MCF 10A (cell line): ENCODE data around the gene TACR1. TPM values are rescaled to one million over a fixed set of nuclear protein-coding genes. Genes with fewer than 3 reads are reported as not detected.

Experiments
- BruUV-seq: library from RNA; stranded (reverse); fragments of 400-500 nt; replicated peaks from 2 replicates; lab custom pipeline; 2021; lab: Mats Ljungman, UMichigan
- CTCF ChIA-PET: fragments of 300-600 bp; sonication (Branson Sonifier 250); formaldehyde crosslinking; extraction: SDS; loops from one replicate; lab custom pipeline; 2021; ENCODE audit warnings: antibody characterized with exemption, inconsistent platforms; lab: Yijun Ruan, JAX
- POLR2A ChIA-PET: fragments of 300-600, 350-650 bp; sonication (Branson Sonifier 250); formaldehyde crosslinking; extraction: SDS; loops from one replicate; lab custom pipeline; 2020; ENCODE audit warnings: antibody characterized with exemption, inconsistent platforms; lab: Yijun Ruan, JAX
- DNase-seq: peaks from one replicate; pipeline ENCODE4 v3.0.0-alpha.2; 2018; ENCODE audit not compliant: unreplicated experiment
- H3K27ac Mint-ChIP-seq: one replicate; pipeline ENCODE4 v1.8.0; 2022; ENCODE audit warnings: mild to moderate bottlenecking, low read depth, mixed read lengths; ENCODE audit not compliant: unreplicated experiment
- H3K27me3 Mint-ChIP-seq: one replicate; pipeline ENCODE4 v1.8.0; 2022; ENCODE audit warnings: mixed read lengths; ENCODE audit not compliant: insufficient read depth, unreplicated experiment
- H3K36me3 Mint-ChIP-seq: one replicate; pipeline ENCODE4 v1.8.0; 2022; ENCODE audit warnings: mild to moderate bottlenecking, moderate library complexity, mixed read lengths; ENCODE audit not compliant: insufficient read depth, unreplicated experiment
- H3K4me1 Mint-ChIP-seq: one replicate; pipeline ENCODE4 v1.8.0; 2022; ENCODE audit warnings: mixed read lengths; ENCODE audit not compliant: insufficient read depth, unreplicated experiment
- H3K4me3 Mint-ChIP-seq: one replicate; pipeline ENCODE4 v1.8.0; 2022; ENCODE audit warnings: mild to moderate bottlenecking, moderate library complexity, mixed read lengths; ENCODE audit not compliant: unreplicated experiment
- H3K9me3 Mint-ChIP-seq: one replicate; pipeline ENCODE4 v1.8.0; 2022; ENCODE audit warnings: mixed read lengths; ENCODE audit not compliant: unreplicated experiment
- intact Hi-C: fragments of 100-400 bp; cut with micrococcal nuclease; formaldehyde crosslinking; loops from 2 replicates; pipeline ENCODE4 v1.14.1; 2022
- total RNA-seq: library from RNA; stranded (reverse); gene quantifications from 2 replicates; pipeline ENCODE4 v1.2.3, GENCODE V29; 2022
- TF ChIP-seq, protein P1 (sequence below): fragments of 200-600 bp; IDR thresholded peaks from one replicate; pipeline ENCODE4 v1.8.0; 2022; ENCODE audit warnings: antibody characterized with exemption, mild to moderate bottlenecking; ENCODE audit not compliant: unreplicated experiment

Gene TACR1
- total RNA-seq, 1 experiment from 2014 or later, result not detected

DNA sequence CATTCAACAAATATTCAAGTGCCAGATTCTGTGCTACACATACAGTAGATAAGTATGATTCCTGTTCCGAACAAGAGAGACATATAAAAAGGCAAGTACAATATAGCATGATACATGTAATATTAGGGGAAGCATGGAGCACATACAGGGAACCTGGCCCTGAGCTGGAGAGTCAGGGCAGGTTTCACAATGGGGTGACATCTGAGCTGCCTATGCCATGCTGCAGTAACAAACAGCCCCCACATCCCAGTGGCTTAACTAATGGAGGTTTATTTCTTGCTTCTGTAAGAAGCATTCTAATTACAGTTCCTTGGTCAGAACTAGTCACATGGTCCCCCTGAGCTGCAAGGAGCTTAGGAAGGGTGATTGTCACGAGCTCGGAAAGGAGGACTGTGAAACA is 27.3 kb upstream of the TACR1 start:
- Mint-ChIP-seq H3K4me1 (no peaks in the 10 kb centered on the region), H3K4me3 (no peak overlapping the region), H3K36me3 (no peaks in the 10 kb centered on the region), H3K27ac (no peak overlapping the region), H3K27me3 (no peaks in the 10 kb centered on the region), H3K9me3 (no peaks in the 10 kb centered on the region)
- POLR2A ChIA-PET, result no interaction called here
- CTCF ChIA-PET, result no interaction called here
- intact Hi-C loops, result no loop called here
- BruUV-seq, result no TSS peak
- TF ChIP-seq, protein P1, sequence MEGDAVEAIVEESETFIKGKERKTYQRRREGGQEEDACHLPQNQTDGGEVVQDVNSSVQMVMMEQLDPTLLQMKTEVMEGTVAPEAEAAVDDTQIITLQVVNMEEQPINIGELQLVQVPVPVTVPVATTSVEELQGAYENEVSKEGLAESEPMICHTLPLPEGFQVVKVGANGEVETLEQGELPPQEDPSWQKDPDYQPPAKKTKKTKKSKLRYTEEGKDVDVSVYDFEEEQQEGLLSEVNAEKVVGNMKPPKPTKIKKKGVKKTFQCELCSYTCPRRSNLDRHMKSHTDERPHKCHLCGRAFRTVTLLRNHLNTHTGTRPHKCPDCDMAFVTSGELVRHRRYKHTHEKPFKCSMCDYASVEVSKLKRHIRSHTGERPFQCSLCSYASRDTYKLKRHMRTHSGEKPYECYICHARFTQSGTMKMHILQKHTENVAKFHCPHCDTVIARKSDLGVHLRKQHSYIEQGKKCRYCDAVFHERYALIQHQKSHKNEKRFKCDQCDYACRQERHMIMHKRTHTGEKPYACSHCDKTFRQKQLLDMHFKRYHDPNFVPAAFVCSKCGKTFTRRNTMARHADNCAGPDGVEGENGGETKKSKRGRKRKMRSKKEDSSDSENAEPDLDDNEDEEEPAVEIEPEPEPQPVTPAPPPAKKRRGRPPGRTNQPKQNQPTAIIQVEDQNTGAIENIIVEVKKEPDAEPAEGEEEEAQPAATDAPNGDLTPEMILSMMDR, result no peak
- DNase-seq, result no peak

DNA sequence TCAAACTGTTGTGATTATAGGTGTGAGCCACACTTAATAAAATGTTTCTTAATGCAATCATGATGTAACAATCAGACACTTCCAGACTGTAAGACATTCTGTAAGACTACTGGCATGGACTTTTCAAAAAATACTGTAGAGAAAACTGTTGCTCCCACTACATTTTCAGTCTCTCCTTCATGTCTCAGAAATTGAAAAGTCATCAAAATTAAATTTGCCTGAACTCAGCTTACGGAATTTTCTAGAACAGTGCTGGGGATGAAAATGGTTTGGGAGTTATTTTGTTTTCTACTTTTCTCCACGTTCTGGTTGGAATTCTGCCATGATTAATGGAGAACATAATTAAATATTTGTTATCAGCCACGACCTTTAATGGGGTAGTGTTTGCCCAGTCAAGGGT is 26.8 kb upstream of the TACR1 start:
- no peak overlapping the region for H3K4me3 Mint-ChIP-seq
- BruUV-seq, result no TSS peak
- no peak for DNase-seq
- CTCF ChIA-PET, result no interaction called here
- intact Hi-C loops, result no loop called here
- POLR2A ChIA-PET, result no interaction called here
- TF ChIP-seq, protein P1, result no peak
- no peaks in the 10 kb centered on the region for H3K27me3 Mint-ChIP-seq
- no peaks in the 10 kb centered on the region for H3K9me3 Mint-ChIP-seq
- H3K27ac Mint-ChIP-seq, result no peak overlapping the region
- no peaks in the 10 kb centered on the region for H3K36me3 Mint-ChIP-seq
- H3K4me1 Mint-ChIP-seq, result no peaks in the 10 kb centered on the region

DNA sequence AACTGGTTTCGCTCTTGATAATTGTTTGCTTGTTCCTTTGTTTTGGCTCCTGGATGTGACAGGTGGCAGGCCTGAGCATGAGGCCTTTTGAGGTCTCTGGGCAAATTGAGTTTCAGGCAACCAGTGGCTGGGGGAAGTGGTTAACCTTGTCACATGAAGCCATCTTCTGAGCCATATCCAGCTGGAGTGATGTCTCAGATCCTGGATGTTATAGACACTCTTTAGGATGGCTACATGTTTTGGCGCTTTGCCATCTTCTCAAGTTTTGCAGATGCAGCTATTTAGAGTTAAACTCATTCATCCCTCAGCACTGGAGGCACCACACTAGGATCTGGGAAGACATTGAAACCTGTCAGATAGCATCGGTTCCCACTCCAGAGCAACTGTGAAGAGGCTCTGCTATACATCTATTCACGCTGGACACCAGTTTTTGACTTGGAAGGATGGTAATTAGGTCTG is 25.3 kb upstream of the TACR1 start:
- CTCF ChIA-PET, result no interaction called here
- no peak overlapping the region for H3K27ac Mint-ChIP-seq
- POLR2A ChIA-PET, result interaction anchor here (0.6 kb wide), 1 partner anchor 197 kb away, joined by 4 read pairs; no protein-coding TSS in a partner anchor
- intact Hi-C loops, result no loop called here
- no peaks in the 10 kb centered on the region for H3K4me1 Mint-ChIP-seq
- no peaks in the 10 kb centered on the region for H3K9me3 Mint-ChIP-seq
- no peak for DNase-seq
- BruUV-seq, result no TSS peak
- TF ChIP-seq, protein P1, result no peak
- no peak overlapping the region for H3K4me3 Mint-ChIP-seq
- no peaks in the 10 kb centered on the region for H3K27me3 Mint-ChIP-seq
- H3K36me3 Mint-ChIP-seq, result no peaks in the 10 kb centered on the region

DNA sequence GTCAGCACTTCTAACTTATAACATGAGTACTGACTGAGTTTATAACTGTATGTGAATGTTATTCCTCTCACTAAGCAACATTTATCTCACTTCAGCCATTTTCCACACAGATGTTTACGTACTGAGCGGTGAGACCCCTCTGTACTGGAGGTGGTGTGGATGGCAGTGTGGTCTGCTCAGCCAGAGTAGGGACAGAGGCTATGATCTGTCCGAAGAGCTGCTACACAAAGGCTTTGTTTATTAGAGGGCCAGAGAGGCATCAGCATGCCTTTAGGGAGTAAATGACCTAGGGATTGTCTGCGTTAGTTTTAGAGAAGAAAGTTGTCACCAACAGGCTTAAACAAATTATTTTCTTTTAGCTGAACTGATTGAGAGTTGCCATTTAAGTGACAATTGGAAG is 23.2 kb upstream of the TACR1 start:
- H3K27ac Mint-ChIP-seq, result no peak overlapping the region

More for the DNA sequence above, 23.2 kb upstream of the TACR1 start:
- Mint-ChIP-seq H3K36me3 (no peaks in the 10 kb centered on the region), H3K4me1 (no peaks in the 10 kb centered on the region), H3K9me3 (no peaks in the 10 kb centered on the region), H3K27me3 (peaks cover 19% of the 10 kb centered on the region), H3K4me3 (no peak overlapping the region)
- intact Hi-C loops, result no loop called here
- ChIA-PET POLR2A (no interaction called here), CTCF (interaction anchor here (1.2 kb wide), 1 partner anchor 16 kb away, joined by 6 read pairs; no protein-coding TSS in a partner anchor)
- TF ChIP-seq, protein P1, result no peak
- BruUV-seq, result no TSS peak
- DNase-seq, result no peak
